Measurements from ENCODE around the gene GREB1.

GRCh38 chr2:11562011-11562410 is 28.2 kb downstream of the GREB1 start:
- no peak for TF ChIP-seq EZH2 (IDR thresholded peaks at IDR 0.05)
- TF ChIP-seq FOSL1 (IDR thresholded peaks at IDR 0.05; ENCODE audit: low read depth), result no peak
- no peak for TF ChIP-seq POLR2A (IDR thresholded peaks at IDR 0.05; ENCODE audit: borderline replicate concordance, extremely low read depth, insufficient read depth, insufficient read length)
- no peak for TF ChIP-seq CTCF (IDR thresholded peaks at IDR 0.05 in 2 of 3, conservative IDR thresholded peaks at IDR 0.05 in 1 of 3; ENCODE audit: borderline replicate concordance in 1 of 3, insufficient read depth in 1 of 3, low read depth in 2 of 3, low read length in 2 of 3)
- no peak for TF ChIP-seq SRF (IDR thresholded peaks at IDR 0.05; ENCODE audit: low read depth)
- no peak for TF ChIP-seq POLR2AphosphoS5 (IDR thresholded peaks at IDR 0.05; ENCODE audit: low read depth, low read length)
- TF ChIP-seq TCF7L2 (IDR thresholded peaks at IDR 0.05; ENCODE audit: borderline replicate concordance, extremely low read depth, insufficient read depth, insufficient read length), result no peak
- TF ChIP-seq ZNF274 (IDR thresholded peaks at IDR 0.05; ENCODE audit: low read depth, low read length), result no peak
- no peak for TF ChIP-seq ATF3 (IDR thresholded peaks at IDR 0.05)
